Measurements from ENCODE around the gene KNOP1.

DNA sequence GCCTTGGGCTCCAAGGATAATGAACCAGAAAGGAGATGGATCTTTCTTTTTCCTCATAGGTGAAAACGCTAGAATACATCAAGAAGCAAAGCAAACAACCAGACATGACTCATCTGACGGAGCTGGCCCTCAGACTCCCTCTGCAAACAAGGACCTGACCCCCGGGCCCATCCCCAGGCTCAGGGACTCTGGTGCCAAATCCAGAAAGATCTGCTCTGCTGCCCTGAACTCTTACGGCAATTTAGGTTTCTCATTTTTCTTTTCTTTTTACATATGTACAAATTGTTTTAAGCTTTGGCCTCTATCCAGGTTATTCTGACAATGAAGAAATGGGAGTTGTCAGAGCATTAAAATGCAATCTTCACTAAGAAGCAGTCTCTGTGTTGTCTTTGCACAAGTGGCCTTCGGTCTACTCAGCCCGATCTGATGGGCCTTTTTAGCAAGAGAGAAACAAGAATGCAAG, 17.7 kb downstream of the KNOP1 start:
- TF ChIP-seq, protein P1, sequence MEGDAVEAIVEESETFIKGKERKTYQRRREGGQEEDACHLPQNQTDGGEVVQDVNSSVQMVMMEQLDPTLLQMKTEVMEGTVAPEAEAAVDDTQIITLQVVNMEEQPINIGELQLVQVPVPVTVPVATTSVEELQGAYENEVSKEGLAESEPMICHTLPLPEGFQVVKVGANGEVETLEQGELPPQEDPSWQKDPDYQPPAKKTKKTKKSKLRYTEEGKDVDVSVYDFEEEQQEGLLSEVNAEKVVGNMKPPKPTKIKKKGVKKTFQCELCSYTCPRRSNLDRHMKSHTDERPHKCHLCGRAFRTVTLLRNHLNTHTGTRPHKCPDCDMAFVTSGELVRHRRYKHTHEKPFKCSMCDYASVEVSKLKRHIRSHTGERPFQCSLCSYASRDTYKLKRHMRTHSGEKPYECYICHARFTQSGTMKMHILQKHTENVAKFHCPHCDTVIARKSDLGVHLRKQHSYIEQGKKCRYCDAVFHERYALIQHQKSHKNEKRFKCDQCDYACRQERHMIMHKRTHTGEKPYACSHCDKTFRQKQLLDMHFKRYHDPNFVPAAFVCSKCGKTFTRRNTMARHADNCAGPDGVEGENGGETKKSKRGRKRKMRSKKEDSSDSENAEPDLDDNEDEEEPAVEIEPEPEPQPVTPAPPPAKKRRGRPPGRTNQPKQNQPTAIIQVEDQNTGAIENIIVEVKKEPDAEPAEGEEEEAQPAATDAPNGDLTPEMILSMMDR (IDR thresholded peaks at IDR 0.05) = no peak
- TF ChIP-seq ZFX (IDR thresholded peaks at IDR 0.05; ENCODE audit: borderline replicate concordance) = no peak

All from 22Rv1 (cell line).